ENCODE measurements around the gene HOMER3. TPM values are rescaled to one million over a fixed set of nuclear protein-coding genes. Genes with fewer than 3 reads are reported as not detected.

The HOMER3 gene
- total RNA-seq, 1 donor from 2014 or later = 222 TPM

DNA sequence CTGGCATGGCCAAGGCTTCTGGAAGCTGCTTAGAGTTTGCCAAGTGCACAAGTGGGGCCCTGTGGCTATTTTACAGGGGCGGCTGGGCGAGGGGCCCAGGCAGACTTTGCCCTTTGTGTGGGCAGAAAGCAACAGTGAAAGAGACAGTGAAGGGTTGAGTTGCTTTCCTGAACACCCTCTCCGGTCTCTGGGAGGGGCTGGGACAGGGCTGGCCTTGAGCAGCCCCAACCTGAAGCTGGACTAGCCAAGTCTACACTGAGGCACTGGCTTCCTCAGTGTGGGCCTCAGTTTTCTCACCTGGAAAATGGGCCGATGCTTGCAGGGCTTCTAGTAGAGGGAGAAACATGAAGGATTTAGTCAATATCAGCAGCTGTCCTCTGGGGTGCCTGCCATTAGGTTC is 2.4 kb upstream of the HOMER3 start:
- Mint-ChIP-seq H3K27me3 (ENCODE audit: unreplicated experiment) (peaks cover 7% of the 10 kb centered on the region), H3K4me1 (ENCODE audit: unreplicated experiment) (peaks cover 16% of the 10 kb centered on the region), H3K27ac (ENCODE audit: unreplicated experiment) (no peak overlapping the region), H3K36me3 (ENCODE audit: low read depth, unreplicated experiment) (peaks cover 16% of the 10 kb centered on the region), H3K9me3 (ENCODE audit: unreplicated experiment) (no peaks in the 10 kb centered on the region), H3K4me3 (ENCODE audit: unreplicated experiment) (no peak overlapping the region)
- TF ChIP-seq, protein P1, sequence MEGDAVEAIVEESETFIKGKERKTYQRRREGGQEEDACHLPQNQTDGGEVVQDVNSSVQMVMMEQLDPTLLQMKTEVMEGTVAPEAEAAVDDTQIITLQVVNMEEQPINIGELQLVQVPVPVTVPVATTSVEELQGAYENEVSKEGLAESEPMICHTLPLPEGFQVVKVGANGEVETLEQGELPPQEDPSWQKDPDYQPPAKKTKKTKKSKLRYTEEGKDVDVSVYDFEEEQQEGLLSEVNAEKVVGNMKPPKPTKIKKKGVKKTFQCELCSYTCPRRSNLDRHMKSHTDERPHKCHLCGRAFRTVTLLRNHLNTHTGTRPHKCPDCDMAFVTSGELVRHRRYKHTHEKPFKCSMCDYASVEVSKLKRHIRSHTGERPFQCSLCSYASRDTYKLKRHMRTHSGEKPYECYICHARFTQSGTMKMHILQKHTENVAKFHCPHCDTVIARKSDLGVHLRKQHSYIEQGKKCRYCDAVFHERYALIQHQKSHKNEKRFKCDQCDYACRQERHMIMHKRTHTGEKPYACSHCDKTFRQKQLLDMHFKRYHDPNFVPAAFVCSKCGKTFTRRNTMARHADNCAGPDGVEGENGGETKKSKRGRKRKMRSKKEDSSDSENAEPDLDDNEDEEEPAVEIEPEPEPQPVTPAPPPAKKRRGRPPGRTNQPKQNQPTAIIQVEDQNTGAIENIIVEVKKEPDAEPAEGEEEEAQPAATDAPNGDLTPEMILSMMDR (IDR thresholded peaks at IDR 0.05; ENCODE audit: unreplicated experiment) = no peak
- no peak for DNase-seq (ENCODE audit: low spot score)

DNA sequence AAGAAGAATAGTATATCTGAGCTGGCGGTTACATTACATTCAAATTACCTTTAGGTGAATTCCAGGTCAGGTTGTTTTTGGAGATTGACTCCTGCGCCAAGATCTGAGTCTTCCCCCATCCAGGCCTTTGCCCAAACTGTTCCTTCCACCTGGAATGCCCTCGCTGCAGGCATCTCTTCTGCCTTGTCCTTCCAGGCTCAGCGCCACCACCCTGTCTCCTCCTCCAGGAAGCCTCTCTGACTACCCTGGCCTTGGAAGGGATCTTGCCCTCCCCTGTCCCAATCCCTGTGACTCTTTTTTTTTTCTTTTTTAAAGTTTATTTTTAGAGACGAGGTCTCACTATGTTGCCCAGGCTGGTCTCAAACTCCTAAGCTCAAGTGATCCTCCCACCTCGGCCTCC is 1.7 kb upstream of the HOMER3 start:
- Mint-ChIP-seq H3K27me3 (ENCODE audit: unreplicated experiment) (peaks cover 7% of the 10 kb centered on the region), H3K27ac (ENCODE audit: unreplicated experiment) (no peak overlapping the region), H3K36me3 (ENCODE audit: low read depth, unreplicated experiment) (peaks cover 23% of the 10 kb centered on the region), H3K4me3 (ENCODE audit: unreplicated experiment) (peak overlapping the region; percentile 85), H3K9me3 (ENCODE audit: unreplicated experiment) (no peaks in the 10 kb centered on the region), H3K4me1 (ENCODE audit: unreplicated experiment) (peaks cover 18% of the 10 kb centered on the region)
- DNase-seq (ENCODE audit: low spot score) = no peak
- TF ChIP-seq, protein P1 (IDR thresholded peaks at IDR 0.05; ENCODE audit: unreplicated experiment) = no peak

DNA sequence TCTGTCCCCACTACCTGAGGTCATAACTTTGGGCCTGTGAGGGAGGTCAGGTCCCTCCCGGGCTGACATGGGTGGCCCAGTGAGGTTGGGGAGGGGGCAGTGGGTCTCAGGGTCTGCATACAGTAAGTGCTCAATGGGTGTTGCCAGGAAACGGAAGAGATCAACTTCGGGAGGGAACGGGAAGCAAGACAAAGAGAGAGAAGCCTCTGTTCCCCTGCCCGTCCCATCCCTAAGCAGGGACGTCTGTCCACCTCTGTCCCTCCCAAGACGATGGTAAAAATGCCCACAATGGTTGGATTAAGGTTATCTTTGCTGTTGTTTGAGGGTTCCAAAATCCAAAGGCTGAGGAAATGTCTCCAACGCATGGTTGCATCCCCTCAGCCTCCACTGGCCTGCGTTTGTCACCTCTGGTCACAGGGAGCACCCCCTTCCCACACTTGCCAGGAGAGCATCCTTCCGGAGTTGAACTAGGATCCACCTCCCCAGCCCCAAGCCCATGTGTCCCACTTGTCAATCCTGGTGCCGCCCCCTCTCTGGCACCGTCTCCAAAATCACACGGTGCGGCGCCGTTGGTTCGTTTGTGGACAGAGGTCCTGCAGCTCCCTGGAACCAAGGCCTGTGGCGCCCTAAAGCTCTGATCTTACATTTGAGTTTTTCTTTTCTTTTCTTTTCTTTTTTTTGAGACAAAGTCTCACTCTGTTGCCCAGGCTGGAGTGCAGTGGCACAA is 774 bp upstream of the HOMER3 start:
- Mint-ChIP-seq H3K36me3 (ENCODE audit: low read depth, unreplicated experiment) (peaks cover 27% of the 10 kb centered on the region), H3K27ac (ENCODE audit: unreplicated experiment) (peak overlapping the region; percentile 89), H3K27me3 (ENCODE audit: unreplicated experiment) (peaks cover 7% of the 10 kb centered on the region), H3K4me3 (ENCODE audit: unreplicated experiment) (peak overlapping the region; percentile 85), H3K9me3 (ENCODE audit: unreplicated experiment) (no peaks in the 10 kb centered on the region), H3K4me1 (ENCODE audit: unreplicated experiment) (peaks cover 21% of the 10 kb centered on the region)
- no peak for DNase-seq (ENCODE audit: low spot score)
- TF ChIP-seq, protein P1 (IDR thresholded peaks at IDR 0.05; ENCODE audit: unreplicated experiment) = no peak

DNA sequence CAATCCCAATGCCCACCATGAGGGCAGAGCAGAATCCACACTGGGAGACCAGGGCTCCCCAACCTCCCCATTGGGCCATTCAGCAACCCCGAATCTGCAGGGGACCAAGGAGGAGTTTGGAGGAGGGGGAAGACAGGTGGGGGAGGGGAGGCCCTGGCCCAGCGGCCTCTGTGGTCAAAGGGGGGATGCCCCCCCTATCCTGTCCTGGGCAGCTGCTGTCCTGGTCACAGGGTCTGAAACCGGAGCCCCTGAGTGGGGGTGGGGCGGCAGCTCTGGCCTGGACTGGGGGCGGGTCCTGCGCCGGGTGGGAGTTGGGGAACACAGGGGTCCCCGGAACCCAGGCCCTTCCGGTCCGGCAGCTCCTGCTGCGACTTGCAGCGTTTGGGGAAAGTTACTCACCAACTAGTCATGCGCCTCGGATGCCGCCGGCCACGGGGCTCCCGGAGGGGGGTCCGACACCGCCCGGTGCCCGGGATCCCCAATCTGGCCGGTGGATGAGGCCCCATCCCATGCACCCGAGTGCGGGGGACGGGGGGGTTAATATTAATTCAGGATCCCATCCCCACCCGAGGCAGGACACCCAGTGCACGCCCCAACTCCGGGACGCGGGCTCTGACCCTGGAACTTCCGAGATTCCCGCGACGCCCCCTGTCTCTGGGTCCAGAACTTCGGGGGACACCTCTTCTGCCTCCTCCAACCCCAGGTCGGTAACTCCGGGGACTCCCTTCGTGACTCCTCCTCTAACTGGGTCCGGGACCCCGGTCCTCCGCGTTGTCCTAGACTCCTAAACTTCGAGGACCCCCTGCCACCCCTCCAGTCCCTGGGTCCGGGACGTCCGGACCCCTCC is 872 bp downstream of the HOMER3 start:
- peak; percentile 41 for DNase-seq (ENCODE audit: low spot score)
- Mint-ChIP-seq H3K36me3 (ENCODE audit: low read depth, unreplicated experiment) (peaks cover 19% of the 10 kb centered on the region), H3K27ac (ENCODE audit: unreplicated experiment) (peak overlapping the region; percentile 84)

More for the DNA sequence above, 872 bp downstream of the HOMER3 start:
- TF ChIP-seq, protein P1 (IDR thresholded peaks at IDR 0.05; ENCODE audit: unreplicated experiment) = peak; percentile 3
- peaks cover 19% of the 10 kb centered on the region for H3K4me1 Mint-ChIP-seq (ENCODE audit: unreplicated experiment)
- H3K4me3 Mint-ChIP-seq (ENCODE audit: unreplicated experiment) = peak overlapping the region; percentile 98
- H3K27me3 Mint-ChIP-seq (ENCODE audit: unreplicated experiment) = peaks cover 3% of the 10 kb centered on the region
- no peaks in the 10 kb centered on the region for H3K9me3 Mint-ChIP-seq (ENCODE audit: unreplicated experiment)

All from endothelial cell (in vitro differentiated cells).